LNCAP (cell line): ENCODE data around the gene ZNF835.

ENCODE experiments used
- TF ChIP-seq, protein P1 (sequence below): fragments of 450-650 bp; IDR thresholded peaks from 2 replicates; pipeline ENCODE4 v1.5.1; 2017; ENCODE audit warnings: mild to moderate bottlenecking

Gene ZNF835

DNA sequence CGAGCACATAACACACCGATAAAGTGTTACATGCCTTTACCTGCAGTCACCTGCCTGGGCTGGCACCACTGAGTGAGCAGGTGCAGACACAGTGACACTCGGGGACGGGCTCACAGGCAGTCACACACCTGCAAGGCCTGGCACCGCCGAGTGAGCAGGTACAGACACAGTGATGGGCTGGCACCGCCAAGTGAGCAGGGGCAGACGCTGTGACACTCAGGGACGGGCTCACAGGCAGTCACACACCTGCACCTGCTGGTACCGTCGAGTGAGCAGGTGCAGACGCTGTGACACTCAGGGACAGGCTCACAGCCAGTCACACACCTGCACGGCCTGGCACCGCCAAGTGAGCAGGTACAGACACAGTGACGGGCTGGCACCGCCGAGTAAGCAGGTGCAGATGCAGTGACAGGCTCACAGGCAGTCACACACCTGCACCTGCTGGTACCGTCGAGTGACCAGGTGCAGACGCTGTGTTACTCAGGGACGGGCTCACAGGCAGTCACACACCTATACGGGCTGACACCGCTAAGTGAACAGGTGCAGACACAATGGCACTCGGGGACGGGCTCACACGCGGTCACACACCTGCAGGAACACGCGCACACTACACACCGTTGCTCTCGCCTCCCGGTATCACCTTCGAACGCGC, 470 bp downstream of the ZNF835 start:
- TF ChIP-seq, protein P1, sequence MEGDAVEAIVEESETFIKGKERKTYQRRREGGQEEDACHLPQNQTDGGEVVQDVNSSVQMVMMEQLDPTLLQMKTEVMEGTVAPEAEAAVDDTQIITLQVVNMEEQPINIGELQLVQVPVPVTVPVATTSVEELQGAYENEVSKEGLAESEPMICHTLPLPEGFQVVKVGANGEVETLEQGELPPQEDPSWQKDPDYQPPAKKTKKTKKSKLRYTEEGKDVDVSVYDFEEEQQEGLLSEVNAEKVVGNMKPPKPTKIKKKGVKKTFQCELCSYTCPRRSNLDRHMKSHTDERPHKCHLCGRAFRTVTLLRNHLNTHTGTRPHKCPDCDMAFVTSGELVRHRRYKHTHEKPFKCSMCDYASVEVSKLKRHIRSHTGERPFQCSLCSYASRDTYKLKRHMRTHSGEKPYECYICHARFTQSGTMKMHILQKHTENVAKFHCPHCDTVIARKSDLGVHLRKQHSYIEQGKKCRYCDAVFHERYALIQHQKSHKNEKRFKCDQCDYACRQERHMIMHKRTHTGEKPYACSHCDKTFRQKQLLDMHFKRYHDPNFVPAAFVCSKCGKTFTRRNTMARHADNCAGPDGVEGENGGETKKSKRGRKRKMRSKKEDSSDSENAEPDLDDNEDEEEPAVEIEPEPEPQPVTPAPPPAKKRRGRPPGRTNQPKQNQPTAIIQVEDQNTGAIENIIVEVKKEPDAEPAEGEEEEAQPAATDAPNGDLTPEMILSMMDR = no peak

GRCh38 chr19:56670401-56670960, 1.1 kb downstream of the ZNF835 start:
- TF ChIP-seq, protein P1 = no peak

DNA sequence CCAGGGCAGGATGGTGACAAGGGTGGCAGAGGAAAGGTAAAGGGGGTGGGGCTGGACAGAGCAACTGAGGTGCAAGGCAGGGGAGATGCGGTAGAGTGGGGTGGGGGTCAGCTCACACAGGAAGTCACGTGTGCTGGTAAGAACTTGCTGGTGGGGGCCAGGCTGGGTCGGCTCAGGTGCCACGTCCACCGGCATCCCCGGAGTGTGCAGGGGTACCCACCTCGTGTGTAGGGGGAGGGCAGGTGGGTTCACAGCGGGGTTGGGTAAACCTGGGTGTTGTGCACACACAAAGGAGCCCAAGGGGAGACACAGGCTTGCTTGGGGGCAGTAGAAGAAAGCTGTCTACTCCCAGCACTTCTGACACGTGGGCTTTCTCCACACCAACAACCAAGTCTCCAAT, 2.9 kb downstream of the ZNF835 start:
- TF ChIP-seq, protein P1 = no peak

DNA sequence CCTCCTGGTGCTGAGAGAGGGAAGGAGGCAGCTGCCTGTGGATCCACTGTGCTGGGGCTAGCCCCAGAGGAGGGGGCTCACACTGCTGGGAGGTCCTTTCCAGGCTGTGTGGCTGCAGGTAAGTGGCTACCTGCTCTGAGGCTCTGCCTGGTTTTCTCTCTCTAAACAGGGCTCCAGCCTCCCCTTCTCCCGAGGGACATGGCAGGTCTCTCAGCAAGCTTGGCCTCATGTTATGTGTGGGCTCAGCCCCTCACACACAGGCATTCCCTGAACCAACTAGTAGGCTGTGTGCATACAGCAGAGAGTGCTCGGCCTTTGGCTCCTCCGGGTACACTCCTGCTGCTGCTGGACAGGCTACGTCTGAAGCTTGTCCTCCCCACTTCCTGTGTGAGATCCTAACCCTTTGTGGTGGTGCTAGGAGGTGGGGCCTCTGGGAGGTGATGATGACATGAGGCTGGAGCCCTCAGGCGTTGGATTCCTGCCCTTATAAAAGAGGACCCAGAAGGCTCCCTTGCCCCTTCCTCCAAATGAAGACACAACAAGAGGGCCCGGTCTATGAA, 4.2 kb downstream of the ZNF835 start:
- TF ChIP-seq, protein P1 = no peak

- TF ChIP-seq, protein P1 = no peak
Observed at GRCh38 chr19:56664511-56664910, 7.0 kb downstream of the ZNF835 start.

GRCh38 chr19:56663931-56664500, 7.5 kb downstream of the ZNF835 start:
- TF ChIP-seq, protein P1 = no peak

GRCh38 chr19:56661248-56661647, 10.3 kb downstream of the ZNF835 start:
- TF ChIP-seq, protein P1 = no peak
